GM21619 (cell line): ENCODE measurements around the gene MAPRE3.
A peak's percentile ranks its signal among the peaks of the same experiment; 100 is the strongest.
"Not testable (repeated sequence)": the region's sequence is repeated elsewhere in the genome, so short reads cannot be mapped to it uniquely, and the experiment has no call there.

ENCODE experiments used
- ATAC-seq: cut with Tn5 transposase; IDR thresholded peaks from one replicate; pipeline ENCODE4 v1.9.1; 2021; ENCODE audit not compliant: unreplicated experiment

The MAPRE3 gene

GRCh38 chr2:26970244-26970927 lies at the start of gene MAPRE3:
TSS of gene MAPRE3 (plus strand) at chr2:26970637. CDS start at chr2:27022219, 51,582 bp downstream.
- peak; percentile 78 for ATAC-seq

- ATAC-seq = no peak
Observed at GRCh38 chr2:26921323-26921722, 49.1 kb upstream of the MAPRE3 start.

GRCh38 chr2:26922405-26923188 lies 47.8 kb upstream of the MAPRE3 start:
- no peak for ATAC-seq

GRCh38 chr2:26923189-26923466 lies 47.3 kb upstream of the MAPRE3 start:
- ATAC-seq = not testable (repeated sequence)

- ATAC-seq = no peak
Observed at GRCh38 chr2:26924731-26925099, 45.7 kb upstream of the MAPRE3 start.

GRCh38 chr2:26925100-26925791 lies 45.2 kb upstream of the MAPRE3 start:
- no peak for ATAC-seq

- no peak for ATAC-seq
Observed at GRCh38 chr2:26927221-26927620, 43.2 kb upstream of the MAPRE3 start.

- ATAC-seq = no peak
Observed at GRCh38 chr2:26932974-26933373, 37.5 kb upstream of the MAPRE3 start.

GRCh38 chr2:26933431-26934334 lies 36.8 kb upstream of the MAPRE3 start:
- ATAC-seq = no peak

- no peak for ATAC-seq
Observed at GRCh38 chr2:26934335-26934724, 36.1 kb upstream of the MAPRE3 start.

GRCh38 chr2:26934985-26935384 lies 35.5 kb upstream of the MAPRE3 start:
- ATAC-seq = no peak

GRCh38 chr2:26936855-26937254 lies 33.6 kb upstream of the MAPRE3 start:
- no peak for ATAC-seq

- ATAC-seq = no peak
Observed at GRCh38 chr2:26938399-26939118, 31.9 kb upstream of the MAPRE3 start.

GRCh38 chr2:26940001-26940400 lies 30.4 kb upstream of the MAPRE3 start:
- ATAC-seq = no peak

GRCh38 chr2:26941486-26941885 lies 29.0 kb upstream of the MAPRE3 start:
- ATAC-seq = no peak

GRCh38 chr2:26942543-26943295 lies 27.7 kb upstream of the MAPRE3 start:
- ATAC-seq = no peak

GRCh38 chr2:26945991-26946750 lies 24.3 kb upstream of the MAPRE3 start:
- no peak for ATAC-seq

GRCh38 chr2:26946841-26947784 lies 23.3 kb upstream of the MAPRE3 start:
- ATAC-seq = no peak
